Iris pigment epithelial cell (primary cell): ENCODE data around the gene SOX5.
"Not testable (repeated sequence)": the region's sequence is repeated elsewhere in the genome, so short reads cannot be mapped to it uniquely, and the experiment has no call there.

Source experiments
- DNase-seq: peaks from one replicate; pipeline ENCODE4 v3.0.0-alpha.2; 2011; ENCODE audit warnings: low read depth

SOX5 gene

GRCh38 chr12:23909551-23909950 is 39.9 kb downstream of the SOX5 start:
- no peak for DNase-seq

GRCh38 chr12:23906329-23906728 is 43.1 kb downstream of the SOX5 start:
- DNase-seq: peak; percentile 35

DNA sequence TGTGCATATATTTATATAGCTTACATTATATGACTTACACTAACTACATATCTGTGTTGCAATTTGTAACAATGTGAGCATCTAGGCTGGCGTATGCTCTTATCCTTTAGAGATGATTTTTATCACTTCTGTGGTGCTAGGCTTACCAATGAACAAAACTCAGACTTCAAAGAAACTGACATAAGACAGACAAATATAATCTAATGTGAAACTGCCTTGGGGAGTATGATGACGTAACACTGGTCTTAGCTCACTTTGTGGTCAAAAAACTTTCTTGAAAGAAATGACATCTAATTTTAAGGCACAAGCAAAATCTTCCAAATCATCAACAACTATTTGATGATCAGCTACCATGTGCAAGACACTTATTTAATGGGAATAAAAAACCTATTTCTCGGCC is 50.0 kb downstream of the SOX5 start:
- DNase-seq: peak; percentile 49

DNA sequence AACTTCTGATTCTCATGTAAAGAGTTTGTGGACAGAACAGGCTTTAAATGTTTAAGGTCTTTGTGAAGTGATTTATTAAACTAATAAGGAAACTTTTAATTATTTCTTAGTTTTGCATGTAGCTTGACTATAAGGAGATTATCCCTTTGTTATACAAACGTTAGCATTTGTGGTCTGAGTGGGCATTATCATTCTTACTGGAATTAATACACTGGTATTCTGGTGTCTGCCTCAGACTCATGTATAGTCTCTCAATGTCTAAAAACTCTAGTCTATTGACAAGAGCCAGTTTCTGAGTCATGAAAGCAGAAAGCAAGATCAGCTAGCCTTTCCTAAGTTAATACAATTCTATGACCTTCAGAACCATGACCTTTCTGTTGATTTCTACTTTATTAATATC is 51.3 kb downstream of the SOX5 start:
- DNase-seq: no peak

DNA sequence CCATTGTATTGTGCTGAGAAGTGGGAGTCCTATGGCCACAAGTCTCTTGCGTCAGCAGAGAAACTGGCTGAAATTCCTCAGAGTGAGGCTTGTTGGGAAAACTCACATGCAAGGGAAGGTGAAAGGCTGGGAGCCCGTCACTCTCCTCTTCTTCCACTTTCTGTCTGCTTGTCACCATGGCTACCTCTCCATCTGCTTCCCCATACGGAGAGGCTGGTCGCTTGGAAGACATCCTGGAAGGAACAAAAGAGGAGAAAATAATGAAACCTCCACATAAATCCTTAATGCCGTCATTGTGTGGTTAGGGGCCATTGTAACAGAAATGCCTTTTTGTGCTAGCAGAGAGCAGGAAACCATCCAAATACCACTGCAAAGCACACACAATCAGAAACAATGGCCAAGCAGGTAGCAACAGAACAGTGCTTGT is 53.7 kb downstream of the SOX5 start:
- DNase-seq: no peak

DNA sequence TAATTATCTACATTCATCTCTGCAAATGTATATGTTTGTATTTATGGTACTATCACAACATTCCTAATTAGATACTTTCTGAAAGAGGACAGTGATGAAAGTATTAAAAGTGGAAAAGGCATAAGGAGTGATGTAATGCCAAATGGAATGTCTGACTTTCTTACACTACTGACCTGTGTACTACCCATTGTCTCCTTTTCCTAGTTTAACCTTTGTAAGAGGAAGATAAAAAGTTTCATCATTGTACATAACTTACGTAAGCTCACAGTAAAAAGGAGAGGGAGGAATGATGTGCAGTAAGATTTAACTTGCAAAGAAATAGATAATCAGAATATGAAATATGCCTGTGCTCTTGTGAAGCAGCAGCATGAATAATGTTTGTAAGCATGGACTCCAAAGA is 55.9 kb downstream of the SOX5 start:
- DNase-seq: peak; percentile 41

DNA sequence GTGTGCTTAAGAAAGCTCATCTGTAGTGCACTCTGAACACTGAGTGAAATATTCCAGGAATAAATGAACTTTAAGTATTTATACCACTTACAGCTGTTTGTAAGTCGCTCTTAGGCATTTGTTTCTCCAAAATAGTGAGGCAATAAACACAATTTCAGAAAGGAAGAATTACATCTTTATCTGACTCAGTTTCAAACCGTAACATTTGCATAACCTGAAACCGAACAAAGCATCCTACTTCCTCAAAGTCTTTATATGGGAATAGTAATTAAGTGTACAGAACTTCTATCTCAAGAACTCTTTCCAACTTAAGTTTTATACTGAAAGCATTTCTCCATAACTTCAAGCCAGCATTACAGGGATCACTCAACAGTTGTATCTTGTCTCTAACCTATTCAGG is 58.4 kb downstream of the SOX5 start:
- no peak for DNase-seq

GRCh38 chr12:23889069-23889440 is 60.4 kb downstream of the SOX5 start:
- no peak for DNase-seq

- peak; percentile 53 for DNase-seq
Measured at GRCh38 chr12:23888396-23889068, 60.9 kb downstream of the SOX5 start.

GRCh38 chr12:23887055-23887835 is 62.2 kb downstream of the SOX5 start:
- DNase-seq: peak; percentile 45

GRCh38 chr12:23885394-23885793 is 64.1 kb downstream of the SOX5 start:
- no peak for DNase-seq

- no peak for DNase-seq
Measured at GRCh38 chr12:23884909-23885308, 64.6 kb downstream of the SOX5 start.

GRCh38 chr12:23880988-23881387 is 68.5 kb downstream of the SOX5 start:
- DNase-seq: no peak

GRCh38 chr12:23876618-23877017 is 72.9 kb downstream of the SOX5 start:
- not testable (repeated sequence) for DNase-seq

DNA sequence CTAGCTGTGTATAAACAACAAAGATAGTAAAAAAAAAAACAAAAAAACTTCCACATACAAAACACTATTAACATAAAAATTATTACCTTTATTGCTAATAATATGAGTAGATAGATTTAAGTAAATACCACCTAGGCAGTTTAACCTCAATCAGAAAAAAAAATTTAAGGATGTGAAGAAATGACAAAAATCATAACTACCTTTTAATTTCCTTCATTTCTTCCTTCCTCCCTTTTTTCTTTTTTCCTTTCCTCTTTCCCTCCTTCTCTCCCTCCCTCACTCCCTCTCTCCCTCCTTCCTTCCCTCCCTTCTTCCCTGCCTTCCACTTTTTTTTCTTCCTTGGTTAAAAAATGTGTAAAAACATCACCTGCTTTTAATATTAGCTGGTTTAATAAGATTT is 81.7 kb downstream of the SOX5 start:
- no peak for DNase-seq

DNA sequence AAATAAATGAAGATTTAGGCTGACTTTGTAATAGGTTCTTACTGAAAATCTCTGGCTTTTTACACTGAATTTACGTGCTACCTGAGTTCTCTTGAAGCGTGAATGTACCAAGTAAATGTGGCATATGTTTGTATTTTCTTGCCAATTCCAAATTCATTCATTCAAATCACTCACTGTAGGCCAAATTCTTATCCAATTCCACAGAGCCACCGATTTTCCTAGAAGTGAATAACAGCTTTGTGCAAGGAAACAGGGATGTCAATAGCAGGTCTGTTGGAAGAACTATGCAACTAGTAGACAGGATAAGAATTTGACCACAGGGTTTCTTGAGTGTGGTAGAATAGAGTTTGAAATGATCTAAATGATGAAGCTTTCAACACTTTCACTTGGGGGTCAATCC is 86.8 kb downstream of the SOX5 start:
- no peak for DNase-seq

DNA sequence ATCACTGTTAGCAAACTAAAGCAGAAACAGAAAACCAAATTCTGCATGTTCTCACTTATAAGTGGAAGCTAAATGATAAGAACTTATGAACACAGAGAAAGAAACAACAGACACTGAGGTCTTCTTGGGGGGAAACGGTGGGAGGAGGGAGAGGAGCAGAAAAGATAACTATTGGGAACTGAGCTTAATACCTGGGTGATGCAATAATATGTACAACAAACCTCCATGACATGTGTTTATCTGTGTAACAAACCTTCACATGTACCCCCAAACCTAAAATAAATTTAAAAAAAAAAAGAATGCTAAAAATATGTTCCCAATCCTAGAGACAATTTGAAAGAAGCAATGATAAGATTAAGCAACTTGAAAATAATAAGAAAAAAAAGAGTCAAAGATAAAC is 89.5 kb downstream of the SOX5 start:
- DNase-seq: no peak

DNA sequence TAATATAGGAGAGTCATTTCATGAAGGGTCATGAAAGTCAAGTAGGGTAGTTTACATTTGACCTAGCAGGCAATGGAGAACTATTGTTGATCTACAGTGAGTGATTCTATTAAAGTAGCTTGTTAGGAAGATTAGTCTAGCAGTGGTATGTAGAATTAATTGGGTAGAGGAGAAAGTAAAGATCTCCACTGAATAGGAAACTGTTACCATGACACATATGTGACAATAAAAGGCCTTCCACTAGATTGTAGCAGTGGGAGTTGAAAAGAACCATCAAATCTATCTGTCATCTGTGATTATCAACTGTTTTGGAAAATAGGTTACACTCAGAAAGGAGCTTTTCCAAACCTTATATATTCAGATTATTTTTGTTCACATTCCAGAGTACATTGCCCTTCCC is 92.3 kb downstream of the SOX5 start:
- no peak for DNase-seq

- DNase-seq: no peak
Measured at GRCh38 chr12:23855813-23856212, 93.7 kb downstream of the SOX5 start.

DNA sequence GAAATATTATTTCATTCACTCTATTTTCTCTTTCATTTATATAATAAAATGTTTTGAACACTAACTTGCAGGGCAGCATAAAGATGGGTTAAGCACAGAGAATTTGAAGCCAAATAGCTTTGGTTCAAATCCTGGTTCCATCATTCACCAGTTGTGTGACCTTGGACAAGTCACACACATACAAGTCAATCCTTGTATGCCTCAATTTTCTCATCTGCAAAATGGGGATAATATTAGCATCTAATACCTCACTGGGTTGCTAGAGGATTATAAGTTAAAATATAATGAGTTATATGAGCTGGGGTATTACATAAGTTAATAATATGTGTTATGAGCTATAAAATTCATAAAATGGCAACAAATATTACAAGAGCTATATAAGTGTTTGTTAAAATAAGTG is 94.9 kb downstream of the SOX5 start:
- no peak for DNase-seq

DNA sequence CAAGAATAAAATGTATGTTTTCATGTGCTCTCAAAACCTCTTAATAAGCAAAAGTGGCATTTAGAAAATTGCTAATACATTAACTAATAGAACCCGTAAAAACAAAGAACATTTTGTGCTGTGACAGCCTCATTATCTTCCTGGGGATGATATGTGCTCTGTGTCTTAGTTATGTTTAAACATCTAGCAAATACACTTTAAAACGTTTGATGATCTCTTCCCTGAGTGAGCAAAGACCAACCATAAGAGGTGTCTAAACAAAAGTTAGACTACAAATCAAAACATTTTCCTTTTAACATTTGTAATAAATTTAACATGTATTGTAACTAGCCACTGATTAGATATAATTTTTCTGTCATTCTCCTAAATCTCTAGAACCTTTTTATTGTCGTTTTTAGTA is 95.8 kb downstream of the SOX5 start:
- DNase-seq: no peak

- no peak for DNase-seq
Measured at GRCh38 chr12:23851602-23852001, 97.9 kb downstream of the SOX5 start.

- peak; percentile 0 for DNase-seq
Measured at GRCh38 chr12:23847857-23848256, 101.6 kb downstream of the SOX5 start.

DNA sequence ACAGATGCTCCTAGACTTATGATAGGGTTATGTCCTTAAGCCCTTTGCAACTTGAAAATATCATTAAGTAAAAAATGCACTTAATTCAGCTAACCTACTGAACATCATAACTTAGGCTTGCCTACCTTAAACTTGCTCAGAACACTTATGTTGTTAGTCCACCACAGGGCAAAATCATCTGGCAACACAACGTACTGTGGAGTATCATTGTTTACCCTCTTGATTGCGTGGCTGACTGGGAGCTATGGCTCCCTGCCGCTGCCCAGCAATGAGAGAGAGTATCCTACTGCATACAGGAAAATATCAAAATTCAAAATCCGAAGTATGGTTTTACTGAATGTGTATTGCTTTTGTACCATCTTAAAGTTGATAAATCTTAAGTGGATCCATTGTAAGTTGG is 105.5 kb downstream of the SOX5 start:
- no peak for DNase-seq
